OCI-M2 (cell line): ENCODE data around the gene SLC37A4.
"Not testable (repeated sequence)": the region's sequence is repeated elsewhere in the genome, so short reads cannot be mapped to it uniquely, and the experiment has no call there.

ENCODE experiments used
- DNase-seq: peaks from one replicate; lab custom pipeline; 2025; ENCODE audit not compliant: unreplicated experiment; lab: John Stamatoyannopoulos, UW

The SLC37A4 gene

DNA sequence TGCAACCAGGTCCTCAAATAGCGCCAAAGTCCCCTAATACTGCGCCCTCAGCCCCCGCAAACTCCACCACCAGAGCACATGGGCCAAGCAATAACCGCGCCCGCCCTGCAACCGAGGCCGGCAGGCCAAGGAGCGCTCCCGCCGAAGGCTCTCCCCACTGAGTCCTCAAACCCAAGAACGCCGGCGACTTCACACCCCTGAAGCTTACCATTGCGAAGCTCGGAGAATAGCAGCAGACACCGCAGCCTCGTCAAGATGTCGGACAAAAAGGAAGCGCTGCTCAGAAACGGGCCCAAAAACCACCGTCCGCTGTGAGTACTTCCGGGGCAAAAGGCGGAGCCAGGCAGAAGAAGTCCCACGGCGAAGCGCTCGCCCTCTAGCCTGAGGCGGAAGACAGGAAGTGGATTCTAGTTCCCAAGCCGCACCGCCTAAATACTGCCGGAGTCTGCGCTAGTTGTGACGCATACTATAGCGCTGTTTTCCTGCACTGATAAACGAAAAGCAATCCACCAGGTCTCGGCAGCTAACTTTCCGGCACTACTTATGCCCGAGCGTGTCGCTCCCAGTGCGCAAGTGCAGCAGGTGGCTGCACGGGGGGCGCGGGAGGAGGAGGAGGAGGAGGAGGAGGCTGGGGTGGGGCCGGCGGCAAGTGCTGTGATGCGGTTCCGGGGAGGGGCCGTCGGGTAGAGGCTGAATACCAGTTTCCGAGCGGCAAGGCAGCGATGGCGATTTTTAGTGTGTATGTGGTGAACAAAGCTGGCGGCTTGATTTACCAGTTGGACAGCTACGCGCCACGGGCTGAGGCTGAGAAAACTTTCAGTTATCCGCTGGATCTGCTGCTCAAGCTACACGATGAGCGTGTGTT, 12.4 kb downstream of the SLC37A4 start, which contains the start of the genes RPS25 and TRAPPC4:
Gene RPS25 (minus strand): TSS at position 270 of the 865 bp plus-strand sequence. CDS start 59 bp downstream, at position 211.
Gene TRAPPC4 (plus strand): TSS at position 693 of the 865 bp plus-strand sequence. CDS start 30 bp downstream, at position 723.
- peak; percentile 76 for DNase-seq

DNA sequence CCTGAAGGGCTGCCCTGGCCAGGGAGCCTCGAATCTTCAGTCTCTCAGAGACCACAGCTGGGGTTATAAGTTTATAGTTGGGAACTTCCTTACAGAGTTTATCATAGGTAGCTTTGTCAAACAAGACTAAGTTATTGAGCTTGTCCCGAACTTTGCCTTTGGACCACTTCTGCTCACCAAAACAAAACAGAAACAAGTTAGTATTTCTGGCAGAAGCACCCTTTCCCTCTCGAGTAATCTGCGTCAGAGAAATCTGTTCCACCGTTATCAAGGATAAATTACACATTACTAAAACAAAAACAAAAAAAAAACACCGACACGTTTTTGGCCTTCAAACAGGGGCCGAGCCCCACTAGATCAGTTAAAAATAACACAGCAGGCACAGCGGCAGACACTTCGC, 13.3 kb downstream of the SLC37A4 start:
- not testable (repeated sequence) for DNase-seq

GRCh38 chr11:119016216-119017009, 14.3 kb downstream of the SLC37A4 start:
- no peak for DNase-seq

DNA sequence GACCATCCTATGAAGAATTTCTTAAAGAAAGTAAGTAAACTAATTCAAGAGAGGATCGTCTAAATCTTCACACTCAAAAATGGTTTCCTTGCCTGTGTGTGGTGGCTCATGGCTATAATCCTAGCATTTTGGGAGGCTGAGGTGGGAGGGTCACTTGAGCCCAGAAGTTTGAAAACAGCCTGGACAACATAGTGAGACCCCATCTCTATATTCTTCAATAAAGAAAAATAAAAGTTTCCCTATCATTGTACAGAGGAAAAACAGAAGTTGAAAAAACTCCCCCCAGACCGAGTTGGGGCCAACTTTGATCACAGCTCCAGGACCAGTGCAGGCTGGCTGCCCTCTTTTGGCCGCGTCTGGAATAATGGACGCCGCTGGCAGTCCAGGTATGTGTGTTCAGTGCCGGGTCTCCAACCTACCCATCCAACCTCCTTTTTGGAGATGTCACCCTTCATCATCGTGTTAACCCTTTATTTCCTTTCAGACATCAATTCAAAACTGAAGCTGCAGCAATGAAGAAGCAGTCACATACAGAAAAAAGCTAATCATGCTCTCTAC, 15.5 kb downstream of the SLC37A4 start:
- no peak for DNase-seq

- DNase-seq: no peak
Observed at GRCh38 chr11:119014209-119014924, 16.3 kb downstream of the SLC37A4 start.

DNA sequence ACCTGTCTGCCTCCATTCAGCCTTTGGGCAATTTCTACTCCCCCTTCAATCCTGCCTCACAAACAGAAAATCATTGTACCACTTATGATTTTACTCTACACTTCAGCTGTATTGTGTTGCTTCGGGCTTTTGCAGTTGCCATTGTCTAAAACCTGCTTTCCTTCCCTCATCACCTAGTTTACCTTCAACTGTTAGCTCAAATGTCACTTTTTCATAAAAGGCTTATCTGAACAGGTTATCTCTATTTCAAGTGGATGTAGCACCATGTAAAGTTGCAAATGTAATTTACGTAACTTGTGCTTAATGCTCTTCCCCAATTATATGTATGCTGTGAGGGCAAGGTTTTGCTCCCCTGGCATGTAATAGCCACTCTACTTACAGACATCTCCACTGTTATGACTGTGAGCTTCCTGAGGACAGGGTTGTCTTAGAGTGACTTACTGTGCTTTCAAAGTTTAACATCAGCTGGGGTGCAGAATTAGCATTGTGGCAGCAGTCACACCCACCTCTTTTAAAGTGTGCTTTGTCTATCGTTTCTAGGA, 18.0 kb downstream of the SLC37A4 start:
- no peak for DNase-seq

- DNase-seq: no peak
Observed at GRCh38 chr11:119011476-119012053, 19.1 kb downstream of the SLC37A4 start.

- no peak for DNase-seq
Observed at GRCh38 chr11:119006656-119007055, 24.0 kb downstream of the SLC37A4 start.

GRCh38 chr11:119000906-119001305, 29.8 kb downstream of the SLC37A4 start:
- no peak for DNase-seq

GRCh38 chr11:118998822-118999221, 31.9 kb downstream of the SLC37A4 start:
- DNase-seq: no peak

GRCh38 chr11:118998388-118998717, 32.3 kb downstream of the SLC37A4 start:
- no peak for DNase-seq

GRCh38 chr11:118997627-118998387, 32.9 kb downstream of the SLC37A4 start, which contains the start of gene CENATAC:
Gene CENATAC (plus strand): TSS chr11:118998138. CDS start chr11:118998198, 60 bp downstream.
- DNase-seq: peak; percentile 36

DNA sequence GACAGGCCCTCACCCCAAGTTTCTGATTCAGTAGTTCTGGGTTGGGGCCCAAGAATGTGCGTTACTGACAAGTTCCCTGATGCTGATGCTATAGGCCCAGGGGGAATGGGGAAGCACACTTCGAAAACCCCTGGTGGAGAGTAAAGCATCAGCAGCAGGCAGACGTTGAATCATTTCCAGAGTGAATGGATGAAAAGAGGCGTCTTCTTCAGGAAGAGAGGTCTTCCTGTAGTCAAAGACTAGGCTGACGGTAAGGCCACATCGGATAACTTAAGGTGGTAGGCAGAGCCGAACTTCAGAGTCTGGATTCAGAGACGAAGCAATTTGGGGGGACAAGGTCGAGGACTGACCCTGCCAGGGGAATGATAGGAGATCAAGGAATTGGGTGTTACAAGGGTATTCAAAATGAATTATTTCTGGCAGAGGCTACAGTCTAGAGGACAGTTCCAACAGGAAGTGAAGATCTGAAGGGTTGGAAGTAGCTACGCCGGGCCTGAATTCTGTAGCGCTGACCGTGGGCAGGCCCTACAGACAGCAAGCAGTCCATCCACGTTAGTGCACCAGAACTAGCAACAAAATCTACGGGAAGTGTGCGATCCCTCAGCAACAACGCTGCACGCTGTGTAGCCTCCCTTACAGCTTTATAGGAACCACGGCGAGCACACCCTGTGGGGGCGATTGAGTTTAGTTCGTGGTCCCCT, 33.6 kb downstream of the SLC37A4 start:
- no peak for DNase-seq

- not testable (repeated sequence) for DNase-seq
Observed at GRCh38 chr11:118991486-118992038, 39.1 kb downstream of the SLC37A4 start.

- DNase-seq: no peak
Observed at GRCh38 chr11:118988280-118988679, 42.4 kb downstream of the SLC37A4 start.

- DNase-seq: no peak
Observed at GRCh38 chr11:118984825-118985224, 45.9 kb downstream of the SLC37A4 start.

DNA sequence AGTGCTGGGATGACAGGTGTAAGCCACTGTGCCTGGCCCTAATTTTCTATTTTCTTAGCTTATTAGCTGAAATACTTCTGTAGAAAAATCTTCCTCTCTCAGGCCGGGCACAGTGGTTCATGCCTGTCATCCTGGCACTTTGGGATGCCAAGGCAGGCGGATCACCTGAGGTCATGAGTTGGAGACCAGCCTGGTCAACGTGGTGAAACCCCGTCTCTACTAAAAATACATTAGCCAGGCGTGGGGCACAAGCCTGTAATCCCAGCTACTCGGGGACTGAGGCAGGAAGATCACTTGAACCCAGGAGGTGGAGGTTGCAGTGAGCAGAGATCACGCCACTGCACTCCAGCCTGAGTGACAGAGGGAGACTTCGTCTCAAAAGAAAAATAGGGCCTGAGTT, 46.3 kb downstream of the SLC37A4 start:
- DNase-seq: not testable (repeated sequence)

GRCh38 chr11:118980191-118980881, 50.3 kb downstream of the SLC37A4 start:
- no peak for DNase-seq
